Middle frontal gyrus (tissue), 1 donor: Measurements from ENCODE around the gene MANEAL.

Experiments
- DNase-seq: peaks from one replicate; pipeline ENCODE4 v3.0.0-alpha.2; 2015; ENCODE audit warnings: low spot score; ENCODE audit errors: extremely low spot score

Gene MANEAL

GRCh38 chr1:37825506-37825905, 31.9 kb downstream of the MANEAL start:
- DNase-seq = no peak

DNA sequence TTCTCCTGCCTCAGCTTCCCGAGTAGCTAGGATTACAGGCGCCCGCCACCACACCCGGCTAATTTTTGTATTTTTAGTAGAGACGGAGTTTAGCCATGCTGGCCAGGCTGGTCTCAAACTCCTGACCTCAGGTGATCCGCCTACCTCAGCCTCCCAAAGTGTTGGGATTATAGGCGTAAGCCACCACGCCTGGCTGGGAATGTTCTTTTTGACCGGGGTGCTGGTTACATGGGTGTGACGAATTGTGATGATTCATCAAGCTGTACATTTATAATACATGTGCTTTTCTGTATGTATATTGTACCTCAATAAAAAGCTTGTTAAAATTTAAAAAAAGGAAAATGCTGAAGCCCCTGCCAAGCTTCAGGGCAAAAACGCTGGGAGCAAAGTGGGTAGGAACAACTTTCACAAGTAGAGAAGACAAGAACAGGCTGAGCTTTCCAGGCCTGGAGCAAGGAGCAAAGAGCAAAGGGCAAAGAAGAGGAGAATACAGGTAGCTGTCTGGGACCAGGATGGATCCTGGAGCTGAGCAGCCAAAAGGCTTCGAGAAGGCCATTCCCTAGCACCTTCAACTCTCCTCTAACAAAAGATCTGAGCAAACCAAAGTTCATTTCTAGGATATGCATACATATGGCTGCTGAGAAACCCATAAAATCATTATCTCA, 34.9 kb downstream of the MANEAL start:
- DNase-seq = no peak

DNA sequence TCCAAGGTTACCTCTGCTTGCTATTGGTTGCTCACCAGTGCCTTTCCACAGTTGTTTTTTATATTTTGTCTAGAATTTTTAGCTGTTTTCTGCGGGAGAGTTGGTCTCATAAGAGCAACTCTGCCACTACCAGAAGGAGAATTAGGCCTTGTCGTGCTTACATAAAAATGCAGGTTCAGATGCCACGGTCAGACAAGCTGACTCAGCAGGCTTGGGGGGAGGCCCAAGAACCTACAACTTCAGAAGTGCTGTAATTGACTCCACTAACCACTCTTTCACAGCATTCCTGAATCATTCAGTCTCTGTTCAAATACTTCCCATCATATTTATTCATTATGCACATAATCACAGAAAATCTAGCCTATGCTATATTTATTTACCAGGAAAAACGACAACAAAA, 37.5 kb downstream of the MANEAL start:
- DNase-seq = no peak

GRCh38 chr1:37831809-37832208, 38.2 kb downstream of the MANEAL start:
- no peak for DNase-seq

DNA sequence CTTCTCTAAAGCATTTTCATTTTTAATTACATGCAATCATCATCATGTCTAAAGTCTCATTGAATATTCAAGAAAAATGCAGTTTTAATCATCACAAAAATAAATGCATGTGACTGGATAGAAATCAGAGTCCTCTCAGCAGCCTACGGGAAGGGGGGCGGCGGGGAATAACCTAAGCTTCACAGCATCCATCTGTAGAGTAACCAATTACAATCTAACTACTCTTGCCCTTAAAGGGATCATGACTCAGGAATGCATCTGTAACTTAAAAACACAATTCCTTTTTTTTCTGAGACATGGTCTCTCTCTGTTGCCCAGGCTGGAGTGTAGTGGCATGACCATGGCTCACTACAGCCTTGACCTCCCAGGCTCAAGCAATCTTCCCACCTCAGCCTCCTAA, 43.1 kb downstream of the MANEAL start:
- no peak for DNase-seq

- DNase-seq = no peak
Measured at GRCh38 chr1:37839676-37840075, 46.0 kb downstream of the MANEAL start.

DNA sequence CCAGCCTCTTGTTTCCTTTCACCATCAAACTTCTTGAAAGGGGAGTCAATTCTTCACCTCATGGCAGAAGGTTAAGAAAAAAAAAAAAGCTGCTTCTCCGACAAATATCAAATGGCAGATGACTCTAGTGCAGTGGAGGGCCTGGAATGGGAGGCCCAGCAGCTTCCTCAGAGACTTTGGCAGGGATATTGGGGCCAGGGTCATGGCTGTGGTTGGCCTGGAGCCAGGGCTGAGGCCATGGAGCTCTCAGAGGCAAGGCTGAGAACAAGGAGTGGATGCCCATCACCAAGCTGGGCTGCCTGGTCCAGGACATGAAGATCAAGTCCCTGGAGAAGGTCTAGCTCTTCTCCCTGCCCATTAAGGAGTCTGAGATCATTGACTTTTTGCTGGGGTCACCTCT, 47.1 kb downstream of the MANEAL start:
- DNase-seq = no peak

DNA sequence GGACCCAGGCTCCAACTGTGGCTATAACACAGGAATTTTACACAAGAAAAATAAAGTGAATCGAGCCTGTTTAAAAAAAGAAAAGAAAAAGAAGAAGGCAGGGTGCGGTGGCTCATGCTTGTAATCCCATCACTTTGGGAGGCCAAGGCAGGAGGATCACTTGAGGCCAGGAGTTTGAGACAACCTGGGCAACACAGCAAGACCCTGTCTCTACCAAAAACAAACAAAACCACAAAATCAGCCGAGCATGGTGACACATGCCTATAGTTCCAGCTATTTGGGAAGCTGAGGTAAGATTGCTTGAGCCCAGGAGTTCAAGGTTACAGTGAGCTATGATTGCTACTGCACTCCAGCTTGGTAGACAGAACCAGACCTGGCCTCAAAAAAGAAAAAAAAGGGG, 48.0 kb downstream of the MANEAL start:
- no peak for DNase-seq

DNA sequence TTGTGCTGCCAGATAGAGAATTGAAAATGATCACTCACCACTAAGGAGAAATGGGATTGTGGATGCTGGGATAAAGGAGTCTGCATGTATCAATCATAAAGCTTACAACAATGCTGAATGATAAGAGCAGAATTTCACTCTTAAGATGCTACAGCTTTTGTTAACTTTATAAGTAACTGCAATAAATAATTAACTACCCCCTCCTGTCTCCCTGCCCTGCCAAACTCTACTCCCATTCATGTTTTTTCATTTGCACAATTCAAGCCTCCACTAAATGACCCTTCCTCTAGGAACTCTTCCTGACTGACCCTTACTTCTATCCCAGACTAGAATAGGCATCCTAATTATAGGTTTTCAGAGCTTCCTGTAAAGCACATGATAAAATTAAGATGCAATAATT, 50.9 kb downstream of the MANEAL start:
- no peak for DNase-seq

GRCh38 chr1:37845049-37845646, 51.5 kb downstream of the MANEAL start:
- DNase-seq = no peak

DNA sequence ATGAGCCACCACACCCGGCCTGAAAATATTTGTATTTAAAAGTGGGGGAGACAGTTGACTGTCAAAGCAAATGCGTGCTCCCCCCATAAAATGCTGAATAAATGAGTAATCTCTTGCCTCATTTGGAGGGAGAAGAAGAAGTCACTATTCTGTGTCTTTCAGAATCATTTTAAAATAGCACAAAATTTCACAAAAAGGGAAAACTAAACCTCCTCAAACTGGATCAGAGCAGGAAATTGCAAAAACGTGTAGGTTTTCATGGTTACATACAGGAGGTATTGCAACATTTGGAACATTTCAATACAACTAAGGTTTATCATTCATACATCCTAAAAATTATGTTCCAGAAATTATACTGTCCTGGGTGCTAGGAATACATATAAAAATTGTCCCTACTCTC, 52.1 kb downstream of the MANEAL start:
- no peak for DNase-seq

DNA sequence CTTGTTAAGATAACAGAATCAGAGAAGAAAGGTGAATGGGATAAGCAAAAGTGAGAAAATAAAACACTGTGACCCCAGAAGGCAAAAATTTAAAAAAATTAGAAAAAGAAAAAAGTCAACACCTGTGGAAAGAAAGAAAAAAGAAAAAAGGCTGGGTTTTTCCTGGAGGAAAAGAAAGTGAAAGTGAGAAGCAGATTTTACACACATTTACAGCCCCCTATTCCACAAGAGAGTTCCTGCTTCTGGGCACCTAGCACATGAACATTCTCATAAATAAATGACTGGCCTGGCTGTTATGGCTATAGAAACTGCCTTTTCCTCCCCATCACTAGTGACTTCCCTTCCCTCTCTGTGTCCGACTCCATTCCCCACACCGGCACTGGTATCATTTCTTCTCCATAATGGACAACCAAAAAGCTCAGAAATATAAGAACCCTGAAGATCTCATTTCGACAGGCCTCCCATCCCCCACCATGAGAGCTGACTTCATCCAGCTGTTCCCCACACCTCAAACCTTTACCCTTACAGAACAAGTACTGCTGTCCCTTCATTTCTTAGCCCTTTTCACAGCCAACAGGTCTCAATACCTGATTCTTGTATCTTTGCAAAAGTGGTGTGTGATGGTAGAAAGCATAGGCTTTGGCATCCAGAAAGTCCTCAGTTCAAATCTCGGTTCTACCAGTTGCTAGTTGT, 53.1 kb downstream of the MANEAL start:
- DNase-seq = no peak

- DNase-seq = no peak
Measured at GRCh38 chr1:37849480-37849879, 55.8 kb downstream of the MANEAL start.

DNA sequence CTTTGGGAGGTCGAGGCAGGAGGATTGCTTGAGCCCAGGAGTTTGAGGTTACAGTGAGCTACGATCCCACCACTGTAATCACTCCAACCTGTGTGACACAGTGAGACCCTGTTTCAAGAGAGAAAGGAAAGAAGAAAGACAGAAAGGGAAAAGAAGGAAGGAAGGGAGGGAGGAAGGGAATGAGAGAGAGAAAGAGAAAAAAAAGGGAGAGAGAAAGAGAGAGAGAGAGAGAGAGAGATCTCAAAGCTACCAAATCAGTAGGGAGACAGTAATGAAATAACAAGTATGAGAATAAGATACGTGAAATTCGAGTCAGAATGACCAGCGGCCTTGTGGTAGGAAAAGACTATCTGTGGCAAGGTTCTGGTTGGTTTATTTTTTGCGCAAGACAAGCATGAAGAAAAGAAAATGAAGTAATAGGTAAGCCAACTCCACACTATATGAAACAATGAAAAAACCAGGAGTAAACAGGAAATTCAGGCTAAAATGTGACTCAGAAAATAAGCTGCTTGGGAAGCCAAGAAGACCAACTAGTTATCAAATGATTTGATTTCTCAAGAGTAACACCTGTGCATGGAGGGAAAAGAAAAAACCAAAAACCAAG, 56.8 kb downstream of the MANEAL start:
- no peak for DNase-seq
